H1 (cell line): ENCODE results near the gene ETS1. TPM values are rescaled to one million over a fixed set of nuclear protein-coding genes. Genes with fewer than 3 reads are reported as not detected.

ENCODE experiments used
- CTCF ChIA-PET: fragments of 300-600 bp; sonication (Branson Sonifier 250); formaldehyde crosslinking; loops from one replicate; lab custom pipeline; 2021; ENCODE audit not compliant: partially characterized antibody; lab: Charles Lee
- POLR2A ChIA-PET: fragments of 300-600 bp; sonication (Branson Sonifier 250); formaldehyde crosslinking; loops from one replicate; lab custom pipeline; 2021; ENCODE audit warnings: inconsistent platforms; ENCODE audit not compliant: partially characterized antibody; lab: Charles Lee
- DNase-seq, 2 experiments: peaks; one replicate each; pipeline versions ENCODE4 v3.0.0 to v3.0.0-alpha.2; 2010 to 2022; ENCODE audit warnings: low spot score in 2 of 2, low read depth in 1 of 2, mixed read lengths in 1 of 2
- FAIRE-seq: peaks from 2 replicates; lab custom pipeline; 2011; peaks lifted over from hg19 to GRCh38; lab: Jason Lieb, UNC
- H2AFZ ChIP-seq: 2 replicates; pipeline ENCODE4 v1.8.1; 2012; ENCODE audit warnings: low read length, inconsistent platforms
- H2AK5ac ChIP-seq: 2 replicates; pipeline ENCODE4 v1.6.1; 2013; ENCODE audit warnings: low read depth, low read length
- H2BK120ac ChIP-seq: replicated peaks from 2 replicates; pipeline ENCODE3; 2013; ENCODE audit warnings: low read depth, low read length, inconsistent platforms
- H2BK12ac ChIP-seq: 2 replicates; pipeline ENCODE4 v1.6.1; 2013; ENCODE audit warnings: low read depth, low read length
- H2BK15ac ChIP-seq: 2 replicates; pipeline ENCODE4 v1.6.1; 2013; ENCODE audit warnings: low read length
- H2BK20ac ChIP-seq: 2 replicates; pipeline ENCODE4 v1.6.1; 2013; ENCODE audit warnings: low read length
- H2BK5ac ChIP-seq: 2 replicates; pipeline ENCODE4 v1.6.1; 2013; ENCODE audit warnings: low read depth, low read length
- H3K14ac ChIP-seq: 2 replicates; pipeline ENCODE4 v1.6.1; 2013; ENCODE audit warnings: inconsistent platforms; ENCODE audit not compliant: insufficient read length
- H3K18ac ChIP-seq: 2 replicates; pipeline ENCODE4 v1.6.1; 2013; ENCODE audit warnings: low read length; ENCODE audit errors: extremely low read depth
- H3K23ac ChIP-seq: 2 replicates; pipeline ENCODE4 v1.6.1; 2013; ENCODE audit warnings: inconsistent platforms; ENCODE audit not compliant: insufficient read length
- H3K23me2 ChIP-seq: 2 replicates; pipeline ENCODE4 v1.6.1; 2013; ENCODE audit warnings: low read depth, low read length
- H3K27ac ChIP-seq: 2 replicates; pipeline ENCODE4 v1.6.1; 2011; ENCODE audit warnings: low read depth, low read length, inconsistent platforms
- H3K27me3 ChIP-seq, 4 experiments: replicated peaks in 1 of 4; 1 replicate in 1 of 4; 2 replicates in 3 of 4; pipeline versions ENCODE4 v1.6.1 to v1.8.1; 2011 to 2013; ENCODE audit warnings: low read length in 3 of 4, mild to moderate bottlenecking in 3 of 4, inconsistent platforms in 2 of 4, mixed read lengths in 2 of 4, moderate library complexity in 1 of 4; ENCODE audit not compliant: control insufficient read depth in 3 of 4, insufficient read depth in 3 of 4; ENCODE audit errors: extremely low read depth in 1 of 4
- H3K36me3 ChIP-seq, 4 experiments: 2 replicates each; pipeline versions ENCODE4 v1.6.1 to v1.8.1; 2011 to 2013; ENCODE audit warnings: mild to moderate bottlenecking in 4 of 4, low read length in 3 of 4, moderate library complexity in 2 of 4, control low read depth in 1 of 4, inconsistent platforms in 1 of 4; ENCODE audit not compliant: insufficient read depth in 4 of 4, control insufficient read depth in 2 of 4
- H3K4ac ChIP-seq: replicated peaks from 2 replicates; pipeline ENCODE3; 2013; ENCODE audit warnings: low read length, low read depth, mixed read lengths, inconsistent platforms; ENCODE audit not compliant: insufficient read length
- H3K4me1 ChIP-seq, 4 experiments: replicated peaks in 1 of 4; 1 replicate in 1 of 4; 2 replicates in 3 of 4; pipeline versions ENCODE4 v1.6.1 to v1.8.1; 2011 to 2013; ENCODE audit warnings: low read length in 3 of 4, inconsistent platforms in 2 of 4, mixed read lengths in 1 of 4; ENCODE audit not compliant: insufficient read depth in 4 of 4, control insufficient read depth in 3 of 4
- H3K4me2 ChIP-seq, 2 experiments: 2 replicates each; pipeline versions ENCODE4 v1.6.1 to v1.8.1; 2011 to 2013; ENCODE audit warnings: low read depth in 2 of 2, low read length in 2 of 2, control low read depth in 1 of 2, inconsistent platforms in 1 of 2, mild to moderate bottlenecking in 1 of 2; ENCODE audit not compliant: insufficient read depth in 1 of 2
- H3K4me3 ChIP-seq, 4 experiments: fragments of 200-600, 300-600 bp in 1 of 4; sonication (generic), shearing (Covaris generic), sonication (Bioruptor Twin) in 1 of 4; 2 replicates each; pipeline versions ENCODE4 v1.5.1 to v1.8.1; 2011 to 2016; ENCODE audit warnings: low read length in 4 of 4, low read depth in 3 of 4, control low read depth in 2 of 4, inconsistent platforms in 2 of 4, mild to moderate bottlenecking in 2 of 4, mixed read lengths in 1 of 4, moderate library complexity in 1 of 4; ENCODE audit not compliant: insufficient read depth in 2 of 4; ENCODE audit errors: extremely low read depth in 1 of 4
- H3K56ac ChIP-seq: replicated peaks from 2 replicates; pipeline ENCODE3; 2013; ENCODE audit warnings: low read depth, mild to moderate bottlenecking, mixed read lengths, low read length, inconsistent platforms; ENCODE audit not compliant: insufficient read length
- H3K79me1 ChIP-seq: 2 replicates; pipeline ENCODE4 v1.6.1; 2013; ENCODE audit warnings: low read depth, low read length, control low read depth
- H3K79me2 ChIP-seq, 2 experiments: 2 replicates each; pipeline versions ENCODE4 v1.6.1 to v1.8.1; 2012 to 2013; ENCODE audit warnings: low read length in 2 of 2, mild to moderate bottlenecking in 2 of 2, inconsistent platforms in 1 of 2; ENCODE audit not compliant: insufficient read depth in 2 of 2, control insufficient read depth in 1 of 2
- H3K9ac ChIP-seq, 4 experiments: replicated peaks in 1 of 4; 1 replicate in 1 of 4; 2 replicates in 3 of 4; pipeline versions ENCODE4 v1.6.1 to v1.8.1; 2011 to 2013; ENCODE audit warnings: low read depth in 3 of 4, low read length in 3 of 4, control low read depth in 2 of 4, mild to moderate bottlenecking in 2 of 4, moderate library complexity in 2 of 4, inconsistent platforms in 1 of 4; ENCODE audit errors: extremely low read depth in 1 of 4
- H3K9me3 ChIP-seq, 2 experiments: 2 replicates each; pipeline versions ENCODE4 v1.6.1 to v1.8.1; 2012 to 2013; ENCODE audit warnings: mild to moderate bottlenecking in 2 of 2, moderate library complexity in 2 of 2, control low read depth in 1 of 2, inconsistent platforms in 1 of 2, low read depth in 1 of 2, low read length in 1 of 2, mixed read lengths in 1 of 2; ENCODE audit not compliant: insufficient read depth in 2 of 2
- H4K20me1 ChIP-seq, 2 experiments: replicated peaks in 1 of 2; 2 replicates each; pipeline versions ENCODE3 to v1.8.1; 2011 to 2013; ENCODE audit warnings: inconsistent platforms in 2 of 2, low read length in 2 of 2, mild to moderate bottlenecking in 1 of 2; ENCODE audit not compliant: insufficient read depth in 2 of 2, control insufficient read depth in 1 of 2
- H4K5ac ChIP-seq: 2 replicates; pipeline ENCODE4 v1.6.1; 2013; ENCODE audit warnings: low read length, low read depth, mixed read lengths, inconsistent platforms; ENCODE audit not compliant: insufficient read length
- H4K8ac ChIP-seq: 2 replicates; pipeline ENCODE4 v1.8.0; 2013; ENCODE audit warnings: mild to moderate bottlenecking, moderate library complexity, low read length, inconsistent platforms; ENCODE audit not compliant: insufficient read depth; ENCODE audit errors: extremely low read depth
- H4K91ac ChIP-seq: replicated peaks from 2 replicates; pipeline ENCODE3; 2013; ENCODE audit warnings: low read length, mixed read lengths, inconsistent platforms; ENCODE audit not compliant: insufficient read length
- EZH2 ChIP-seq: fragments of 200-600 bp; sonication (generic); IDR thresholded peaks from 2 replicates; pipeline ENCODE4 v1.7.1; 2012; ENCODE audit warnings: low read depth, mild to moderate bottlenecking, moderate library complexity, low read length, inconsistent platforms; ENCODE audit not compliant: severe bottlenecking
- HDAC2 ChIP-seq, 2 experiments: fragments of 300-600 bp in 1 of 2; sonication (generic) in 1 of 2; IDR thresholded peaks; 2 replicates each; pipeline ENCODE4 v1.6.1; 2011 to 2012; ENCODE audit warnings: low read depth in 2 of 2, low read length in 2 of 2, mild to moderate bottlenecking in 2 of 2, moderate library complexity in 2 of 2, borderline replicate concordance in 1 of 2, inconsistent platforms in 1 of 2
- JUN ChIP-seq: IDR thresholded peaks from 2 replicates; pipeline ENCODE4 v1.6.1; 2011; ENCODE audit warnings: low read depth, mild to moderate bottlenecking, improper control_type of control experiment, low read length
- KDM1A ChIP-seq: fragments of 200-600, 300-600 bp; sonication (generic); IDR thresholded peaks from 2 replicates; pipeline ENCODE4 v1.7.1; 2016; ENCODE audit warnings: mild to moderate bottlenecking, low read length, borderline replicate concordance
- MAFK ChIP-seq: IDR thresholded peaks from 2 replicates; pipeline ENCODE4 v1.6.1; 2012; ENCODE audit warnings: low read depth, mild to moderate bottlenecking, improper control_type of control experiment, low read length
- SP4 ChIP-seq: IDR thresholded peaks from 2 replicates; pipeline ENCODE4 v1.6.1; 2012; ENCODE audit warnings: low read length, inconsistent platforms
- TBP ChIP-seq: IDR thresholded peaks from 2 replicates; pipeline ENCODE4 v1.6.1; 2011; ENCODE audit warnings: low read depth, low read length, improper control_type of control experiment
- TCF12 ChIP-seq: IDR thresholded peaks from 2 replicates; pipeline ENCODE4 v1.6.1; 2011; ENCODE audit warnings: low read depth, mild to moderate bottlenecking, low read length
- WGBS, 2 experiments: shearing (Covaris generic) in 1 of 2; methylation state at CpG; one replicate each; pipeline versions ENCODE4 v1.1.6 to v1.1.7; 2013 to 2015; ENCODE audit warnings: low lambda C conversion rate in 2 of 2, mixed read lengths in 2 of 2, inconsistent platforms in 1 of 2, low coverage in 1 of 2, missing lambda C conversion rate in 1 of 2; ENCODE audit not compliant: insufficient replicate concordance in 2 of 2, insufficient coverage in 1 of 2, insufficient read length in 1 of 2; ENCODE audit errors: extremely low coverage in 1 of 2, missing lambda C conversion rate in 1 of 2; 5-methylcytosine and 5-hydroxymethylcytosine counted together
- polyA plus RNA-seq, 7 experiments: library from polyadenylated mRNA; depleted of rRNA in 3 of 7; stranded (reverse) in 5 of 7; unstranded in 2 of 7; fragments of >200 nt in 5 of 7; fragments of 200-250 nt in 2 of 7; gene quantifications; 1 replicate in 5 of 7; 2 replicates in 1 of 7; 4 replicates in 1 of 7; pipeline versions ENCODE4 v1.2.1 to v1.2.3, GENCODE V29; 2011 to 2013; ENCODE audit warnings: missing spikeins in 2 of 7, mixed read lengths in 2 of 7
- total RNA-seq: library from RNA; stranded (reverse); fragmentation: NEBNext Ultra II Directional; extraction: Animal tissue kit (Norgen Biotek cat#: 25700); gene quantifications from 2 replicates; pipeline ENCODE4 v1.2.1, GENCODE V29; 2021
- TF ChIP-seq, protein P1 (sequence below): IDR thresholded peaks from 2 replicates; pipeline ENCODE4 v1.6.1; 2011; ENCODE audit warnings: low read depth, mild to moderate bottlenecking, low read length; ENCODE audit not compliant: insufficient read depth
- TF ChIP-seq, protein P2 (sequence below): IDR thresholded peaks from 2 replicates; pipeline ENCODE4 v1.6.1; 2012; ENCODE audit warnings: low read length, inconsistent platforms

Gene ETS1
- total and polyA plus RNA-seq, 2 of the 8 experiments (the other 6 are each of a cell fraction or from before 2014, with no cell fraction given) = 10.0 to 35.3 TPM

DNA sequence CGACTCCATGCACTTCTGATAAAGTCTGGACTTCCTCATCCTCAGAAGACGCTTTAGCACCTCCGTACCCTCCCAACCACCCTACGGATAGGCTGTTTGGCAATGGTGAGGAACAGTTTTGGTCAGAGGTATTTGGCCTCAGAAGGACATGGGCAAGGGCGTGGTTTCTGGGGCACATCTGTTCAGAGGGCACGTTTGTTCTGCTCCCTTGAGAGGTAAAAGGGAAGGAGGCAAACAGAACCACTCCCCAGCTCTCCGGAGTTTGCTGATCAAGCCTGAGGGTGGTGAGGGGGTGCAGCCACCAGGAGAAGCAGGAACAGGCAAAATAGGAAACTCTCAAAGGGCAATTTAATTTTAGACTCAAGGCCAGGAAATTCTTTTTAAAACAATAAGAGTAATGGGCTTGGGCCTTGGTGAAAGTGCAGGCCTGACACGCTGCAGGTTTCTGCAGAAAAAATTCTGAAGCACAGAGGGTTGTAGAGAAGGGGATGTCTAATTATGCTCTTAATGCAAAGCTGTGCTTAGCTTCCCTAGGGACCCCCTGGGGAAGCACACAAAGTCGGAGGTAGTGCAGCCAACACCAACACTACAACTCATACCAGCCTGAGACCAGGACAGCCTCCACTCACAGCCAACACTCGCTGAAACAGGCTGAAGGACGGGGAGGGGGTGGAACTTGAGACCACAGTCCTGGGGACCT lies 23.3 kb downstream of the ETS1 start:
- CTCF ChIA-PET = interaction anchor here (1.0 to 1.8 kb wide), 3 partner anchors 10 to 68 kb away, joined by 3 to 5 read pairs (median 3); no protein-coding TSS in a partner anchor
- H3K18ac ChIP-seq = no peak overlapping the region
- DNase-seq (no peak), FAIRE-seq (no peak)
- H3K56ac ChIP-seq = no peak overlapping the region
- H3K27ac ChIP-seq = no peak overlapping the region
- H4K8ac ChIP-seq = no peak overlapping the region; the same call in 1 of the 2 replicates
- H3K4me2 ChIP-seq = no peak overlapping the region
- no peak overlapping the region for H3K14ac ChIP-seq
- no peak overlapping the region for H2BK12ac ChIP-seq
- H3K4ac ChIP-seq = no peak overlapping the region
- no peaks in the 10 kb centered on the region for H3K9me3 ChIP-seq
- H2AFZ ChIP-seq = no peak overlapping the region
- no peak overlapping the region for H3K23ac ChIP-seq
- WGBS, 2 experiments = 88% methylated on average over 11 of the region's 11 CpGs; no CpG with 5 or more reads in 1 of the 2 experiments
- H3K27me3 ChIP-seq = no peaks in the 10 kb centered on the region
- no peaks in the 10 kb centered on the region for H3K23me2 ChIP-seq
- H2BK15ac ChIP-seq = no peak overlapping the region
- no peak overlapping the region for H4K91ac ChIP-seq
- no peaks in the 10 kb centered on the region; the same call in 1 of the 2 replicates for H3K79me1 ChIP-seq
- no peak overlapping the region for H4K5ac ChIP-seq
- no peak overlapping the region for H2BK120ac ChIP-seq
- H2AK5ac ChIP-seq = no peak overlapping the region
- peaks cover 0 to 4% (median 1%) of the 10 kb centered on the region in 4 experiments; a peak in 3 of 7 replicates for H3K4me1 ChIP-seq
- H2BK5ac ChIP-seq = no peak overlapping the region
- no peak overlapping the region for H2BK20ac ChIP-seq
- H3K36me3 ChIP-seq = no peaks in the 10 kb centered on the region
- H3K79me2 ChIP-seq = no peaks in the 10 kb centered on the region
- no peaks in the 10 kb centered on the region for H4K20me1 ChIP-seq
- POLR2A ChIA-PET = no interaction called here
- no peak overlapping the region for H3K4me3 ChIP-seq
- H3K9ac ChIP-seq = no peak overlapping the region
- TF ChIP-seq JUN (no peak), TCF12 (no peak), HDAC2 (IDR thresholded peaks at IDR 0.05; ENCODE audit: borderline replicate concordance in 1 of 2, low read depth in 2 of 2, low read length in 2 of 2) (no peak), TBP (no peak), SP4 (no peak), KDM1A (no peak), MAFK (no peak), EZH2 (no peak)
- TF ChIP-seq, protein P1, sequence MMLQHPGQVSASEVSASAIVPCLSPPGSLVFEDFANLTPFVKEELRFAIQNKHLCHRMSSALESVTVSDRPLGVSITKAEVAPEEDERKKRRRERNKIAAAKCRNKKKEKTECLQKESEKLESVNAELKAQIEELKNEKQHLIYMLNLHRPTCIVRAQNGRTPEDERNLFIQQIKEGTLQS = no peak
- TF ChIP-seq, protein P2, sequence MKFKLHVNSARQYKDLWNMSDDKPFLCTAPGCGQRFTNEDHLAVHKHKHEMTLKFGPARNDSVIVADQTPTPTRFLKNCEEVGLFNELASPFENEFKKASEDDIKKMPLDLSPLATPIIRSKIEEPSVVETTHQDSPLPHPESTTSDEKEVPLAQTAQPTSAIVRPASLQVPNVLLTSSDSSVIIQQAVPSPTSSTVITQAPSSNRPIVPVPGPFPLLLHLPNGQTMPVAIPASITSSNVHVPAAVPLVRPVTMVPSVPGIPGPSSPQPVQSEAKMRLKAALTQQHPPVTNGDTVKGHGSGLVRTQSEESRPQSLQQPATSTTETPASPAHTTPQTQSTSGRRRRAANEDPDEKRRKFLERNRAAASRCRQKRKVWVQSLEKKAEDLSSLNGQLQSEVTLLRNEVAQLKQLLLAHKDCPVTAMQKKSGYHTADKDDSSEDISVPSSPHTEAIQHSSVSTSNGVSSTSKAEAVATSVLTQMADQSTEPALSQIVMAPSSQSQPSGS = no peak
